ENCODE data around the gene DIAPH3.

Gene DIAPH3

GRCh38 chr13:59780058-59780457 lies 383.7 kb downstream of the DIAPH3 start:
- no peak for DNase-seq (ENCODE audit: low spot score)

- DNase-seq (ENCODE audit: low spot score), result no peak
Measured at GRCh38 chr13:59776924-59777690, 386.6 kb downstream of the DIAPH3 start.

- DNase-seq (ENCODE audit: low spot score), result no peak
Measured at GRCh38 chr13:59774491-59774971, 389.2 kb downstream of the DIAPH3 start.

- DNase-seq (ENCODE audit: low spot score), result peak; percentile 10
Measured at GRCh38 chr13:59771272-59771671, 392.5 kb downstream of the DIAPH3 start.

GRCh38 chr13:59770451-59770850 lies 393.3 kb downstream of the DIAPH3 start:
- no peak for DNase-seq (ENCODE audit: low spot score)

- DNase-seq (ENCODE audit: low spot score), result no peak
Measured at GRCh38 chr13:59766236-59766635, 397.5 kb downstream of the DIAPH3 start.

- no peak for DNase-seq (ENCODE audit: low spot score)
Measured at GRCh38 chr13:59755632-59756290, 408.0 kb downstream of the DIAPH3 start.

- DNase-seq (ENCODE audit: low spot score), result no peak
Measured at GRCh38 chr13:59754411-59754810, 409.3 kb downstream of the DIAPH3 start.

GRCh38 chr13:59750860-59751259 lies 412.9 kb downstream of the DIAPH3 start:
- no peak for DNase-seq (ENCODE audit: low spot score)

GRCh38 chr13:59748046-59748445 lies 415.7 kb downstream of the DIAPH3 start:
- no peak for DNase-seq (ENCODE audit: low spot score)

- peak; percentile 2 for DNase-seq (ENCODE audit: low spot score)
Measured at GRCh38 chr13:59747529-59747928, 416.2 kb downstream of the DIAPH3 start.

GRCh38 chr13:59746291-59746962 lies 417.3 kb downstream of the DIAPH3 start:
- no peak for DNase-seq (ENCODE audit: low spot score)

GRCh38 chr13:59745392-59745788 lies 418.3 kb downstream of the DIAPH3 start:
- DNase-seq (ENCODE audit: low spot score), result no peak

GRCh38 chr13:59744747-59745391 lies 418.9 kb downstream of the DIAPH3 start:
- DNase-seq (ENCODE audit: low spot score), result no peak

GRCh38 chr13:59743195-59743594 lies 420.5 kb downstream of the DIAPH3 start:
- no peak for DNase-seq (ENCODE audit: low spot score)

- no peak for DNase-seq (ENCODE audit: low spot score)
Measured at GRCh38 chr13:59742467-59742866, 421.3 kb downstream of the DIAPH3 start.

GRCh38 chr13:59738921-59739320 lies 424.8 kb downstream of the DIAPH3 start:
- DNase-seq (ENCODE audit: low spot score), result no peak

GRCh38 chr13:59734393-59734792 lies 429.3 kb downstream of the DIAPH3 start:
- no peak for DNase-seq (ENCODE audit: low spot score)

GRCh38 chr13:59733744-59734143 lies 430.0 kb downstream of the DIAPH3 start:
- no peak for DNase-seq (ENCODE audit: low spot score)

GRCh38 chr13:59730026-59730425 lies 433.7 kb downstream of the DIAPH3 start:
- no peak for DNase-seq (ENCODE audit: low spot score)

- no peak for DNase-seq (ENCODE audit: low spot score)
Measured at GRCh38 chr13:59728896-59729545, 434.7 kb downstream of the DIAPH3 start.

All from SW480 (cell line).